ENCODE measurements around the gene COL13A1.

The COL13A1 gene

GRCh38 chr10:69885379-69886013 is 83.8 kb downstream of the COL13A1 start:
- Histone ChIP-seq H3K27ac (ENCODE audit: low read length) (no peak overlapping the region), H3K9ac (ENCODE audit: low read length in 2 of 2) (no peak overlapping the region), H3K4me1 (ENCODE audit: control insufficient read depth, insufficient read depth, low read length) (peaks cover 3% of the 10 kb centered on the region), H3K36me3 (ENCODE audit: control insufficient read depth in 2 of 2, insufficient read depth in 2 of 2, low read length in 2 of 2) (no peaks in the 10 kb centered on the region), H3K4me3 (ENCODE audit: low read length in 2 of 2) (no peak overlapping the region), H3K9me3 (ENCODE audit: control insufficient read depth in 2 of 2, low read length in 2 of 2) (no peaks in the 10 kb centered on the region), H3K27me3 (ENCODE audit: control insufficient read depth in 1 of 2, insufficient read depth in 2 of 2, low read length in 2 of 2) (peaks cover 0 to 3% of the 10 kb centered on the region in 2 donors)

GRCh38 chr10:69888882-69889584 is 87.3 kb downstream of the COL13A1 start:
- Histone ChIP-seq H3K4me3 (ENCODE audit: low read length in 2 of 2) (no peak overlapping the region), H3K36me3 (ENCODE audit: control insufficient read depth in 2 of 2, insufficient read depth in 2 of 2, low read length in 2 of 2) (no peaks in the 10 kb centered on the region), H3K9ac (ENCODE audit: low read length in 2 of 2) (no peak overlapping the region), H3K27me3 (ENCODE audit: control insufficient read depth in 1 of 2, insufficient read depth in 2 of 2, low read length in 2 of 2) (no peaks in the 10 kb centered on the region), H3K4me1 (ENCODE audit: control insufficient read depth, insufficient read depth, low read length) (peaks cover 3% of the 10 kb centered on the region), H3K9me3 (ENCODE audit: control insufficient read depth in 2 of 2, low read length in 2 of 2) (peaks cover 0 to 4% of the 10 kb centered on the region in 2 donors), H3K27ac (ENCODE audit: low read length) (no peak overlapping the region)

- H3K27me3 ChIP-seq (ENCODE audit: control insufficient read depth in 1 of 2, insufficient read depth in 2 of 2, low read length in 2 of 2) = no peaks in the 10 kb centered on the region
- H3K36me3 ChIP-seq (ENCODE audit: control insufficient read depth in 2 of 2, insufficient read depth in 2 of 2, low read length in 2 of 2) = no peaks in the 10 kb centered on the region
- H3K4me3 ChIP-seq (ENCODE audit: low read length in 2 of 2) = no peak overlapping the region
- peaks cover 0 to 4% of the 10 kb centered on the region in 2 donors for H3K9me3 ChIP-seq (ENCODE audit: control insufficient read depth in 2 of 2, low read length in 2 of 2)
- no peak overlapping the region for H3K9ac ChIP-seq (ENCODE audit: low read length in 2 of 2)
- H3K27ac ChIP-seq (ENCODE audit: low read length) = no peak overlapping the region
- peaks cover 3% of the 10 kb centered on the region for H3K4me1 ChIP-seq (ENCODE audit: control insufficient read depth, insufficient read depth, low read length)
These were observed 88.5 kb downstream of the COL13A1 start for GRCh38 chr10:69890065-69890847.

GRCh38 chr10:69891057-69891617 is 89.4 kb downstream of the COL13A1 start:
- Histone ChIP-seq H3K9ac (ENCODE audit: low read length in 2 of 2) (no peak overlapping the region), H3K4me3 (ENCODE audit: low read length in 2 of 2) (no peak overlapping the region), H3K36me3 (ENCODE audit: control insufficient read depth in 2 of 2, insufficient read depth in 2 of 2, low read length in 2 of 2) (no peaks in the 10 kb centered on the region), H3K27me3 (ENCODE audit: control insufficient read depth in 1 of 2, insufficient read depth in 2 of 2, low read length in 2 of 2) (no peaks in the 10 kb centered on the region), H3K27ac (ENCODE audit: low read length) (no peak overlapping the region), H3K4me1 (ENCODE audit: control insufficient read depth, insufficient read depth, low read length) (peaks cover under 1% of the 10 kb centered on the region), H3K9me3 (ENCODE audit: control insufficient read depth in 2 of 2, low read length in 2 of 2) (peaks cover 0 to 4% of the 10 kb centered on the region in 2 donors)

- Histone ChIP-seq H3K9ac (ENCODE audit: low read length in 2 of 2) (no peak overlapping the region), H3K9me3 (ENCODE audit: control insufficient read depth in 2 of 2, low read length in 2 of 2) (peaks cover 0 to 4% of the 10 kb centered on the region in 2 donors), H3K27ac (ENCODE audit: low read length) (no peak overlapping the region), H3K4me3 (ENCODE audit: low read length in 2 of 2) (no peak overlapping the region), H3K27me3 (ENCODE audit: control insufficient read depth in 1 of 2, insufficient read depth in 2 of 2, low read length in 2 of 2) (no peaks in the 10 kb centered on the region), H3K36me3 (ENCODE audit: control insufficient read depth in 2 of 2, insufficient read depth in 2 of 2, low read length in 2 of 2) (no peaks in the 10 kb centered on the region), H3K4me1 (ENCODE audit: control insufficient read depth, insufficient read depth, low read length) (peaks cover 5% of the 10 kb centered on the region)
These were observed 90.7 kb downstream of the COL13A1 start for GRCh38 chr10:69892406-69892805.

GRCh38 chr10:69892816-69893215 is 91.1 kb downstream of the COL13A1 start:
- Histone ChIP-seq H3K36me3 (ENCODE audit: control insufficient read depth in 2 of 2, insufficient read depth in 2 of 2, low read length in 2 of 2) (no peaks in the 10 kb centered on the region), H3K27ac (ENCODE audit: low read length) (no peak overlapping the region), H3K4me1 (ENCODE audit: control insufficient read depth, insufficient read depth, low read length) (peaks cover 5% of the 10 kb centered on the region), H3K9ac (ENCODE audit: low read length in 2 of 2) (no peak overlapping the region), H3K4me3 (ENCODE audit: low read length in 2 of 2) (no peak overlapping the region), H3K27me3 (ENCODE audit: control insufficient read depth in 1 of 2, insufficient read depth in 2 of 2, low read length in 2 of 2) (no peaks in the 10 kb centered on the region), H3K9me3 (ENCODE audit: control insufficient read depth in 2 of 2, low read length in 2 of 2) (peaks cover 0 to 4% of the 10 kb centered on the region in 2 donors)

- no peak overlapping the region for H3K9ac ChIP-seq (ENCODE audit: low read length in 2 of 2)
- H3K27me3 ChIP-seq (ENCODE audit: control insufficient read depth in 1 of 2, insufficient read depth in 2 of 2, low read length in 2 of 2) = no peaks in the 10 kb centered on the region
- no peak overlapping the region for H3K4me3 ChIP-seq (ENCODE audit: low read length in 2 of 2)
- H3K9me3 ChIP-seq (ENCODE audit: control insufficient read depth in 2 of 2, low read length in 2 of 2) = peaks cover 0 to 4% of the 10 kb centered on the region in 2 donors
- peaks cover 5% of the 10 kb centered on the region for H3K4me1 ChIP-seq (ENCODE audit: control insufficient read depth, insufficient read depth, low read length)
- no peaks in the 10 kb centered on the region for H3K36me3 ChIP-seq (ENCODE audit: control insufficient read depth in 2 of 2, insufficient read depth in 2 of 2, low read length in 2 of 2)
- no peak overlapping the region for H3K27ac ChIP-seq (ENCODE audit: low read length)
These were observed 91.7 kb downstream of the COL13A1 start for GRCh38 chr10:69893271-69893900.

- Histone ChIP-seq H3K4me3 (ENCODE audit: low read length in 2 of 2) (no peak overlapping the region), H3K36me3 (ENCODE audit: control insufficient read depth in 2 of 2, insufficient read depth in 2 of 2, low read length in 2 of 2) (no peaks in the 10 kb centered on the region), H3K9me3 (ENCODE audit: control insufficient read depth in 2 of 2, low read length in 2 of 2) (peaks cover 0 to 4% of the 10 kb centered on the region in 2 donors), H3K27ac (ENCODE audit: low read length) (no peak overlapping the region), H3K27me3 (ENCODE audit: control insufficient read depth in 1 of 2, insufficient read depth in 2 of 2, low read length in 2 of 2) (no peaks in the 10 kb centered on the region), H3K4me1 (ENCODE audit: control insufficient read depth, insufficient read depth, low read length) (peaks cover 5% of the 10 kb centered on the region), H3K9ac (ENCODE audit: low read length in 2 of 2) (no peak overlapping the region)
These were observed 92.5 kb downstream of the COL13A1 start for GRCh38 chr10:69894156-69894555.

GRCh38 chr10:69895759-69896158 is 94.1 kb downstream of the COL13A1 start:
- no peak overlapping the region for H3K27ac ChIP-seq (ENCODE audit: low read length)
- peaks cover 0 to 4% of the 10 kb centered on the region in 2 donors for H3K9me3 ChIP-seq (ENCODE audit: control insufficient read depth in 2 of 2, low read length in 2 of 2)
- H3K4me3 ChIP-seq (ENCODE audit: low read length in 2 of 2) = no peak overlapping the region
- no peaks in the 10 kb centered on the region for H3K36me3 ChIP-seq (ENCODE audit: control insufficient read depth in 2 of 2, insufficient read depth in 2 of 2, low read length in 2 of 2)
- no peaks in the 10 kb centered on the region for H3K27me3 ChIP-seq (ENCODE audit: control insufficient read depth in 1 of 2, insufficient read depth in 2 of 2, low read length in 2 of 2)
- H3K9ac ChIP-seq (ENCODE audit: low read length in 2 of 2) = no peak overlapping the region
- H3K4me1 ChIP-seq (ENCODE audit: control insufficient read depth, insufficient read depth, low read length) = peaks cover 5% of the 10 kb centered on the region

GRCh38 chr10:69896606-69897231 is 95.0 kb downstream of the COL13A1 start:
- Histone ChIP-seq H3K36me3 (ENCODE audit: control insufficient read depth in 2 of 2, insufficient read depth in 2 of 2, low read length in 2 of 2) (no peaks in the 10 kb centered on the region), H3K27ac (ENCODE audit: low read length) (no peak overlapping the region), H3K9me3 (ENCODE audit: control insufficient read depth in 2 of 2, low read length in 2 of 2) (no peaks in the 10 kb centered on the region), H3K9ac (ENCODE audit: low read length in 2 of 2) (no peak overlapping the region), H3K27me3 (ENCODE audit: control insufficient read depth in 1 of 2, insufficient read depth in 2 of 2, low read length in 2 of 2) (no peaks in the 10 kb centered on the region), H3K4me3 (ENCODE audit: low read length in 2 of 2) (no peak overlapping the region), H3K4me1 (ENCODE audit: control insufficient read depth, insufficient read depth, low read length) (peaks cover 10% of the 10 kb centered on the region)
